HepG2 (cell line): ENCODE data around the gene EPHA4. TPM values are rescaled to one million over a fixed set of nuclear protein-coding genes. Genes with fewer than 3 reads are reported as not detected.

Experiments
- ATAC-seq: fragments of 200-7000 bp; cut with Tn5 transposase; 3 replicates; pipeline ENCODE4 v1.9.1; 2020; ENCODE audit warnings: mild to moderate bottlenecking, moderate library complexity
- BruUV-seq: library from RNA; stranded (reverse); fragments of 400-500 nt; replicated peaks from 2 replicates; lab custom pipeline; 2021; lab: Mats Ljungman, UMichigan
- CTCF ChIA-PET: fragments of 300-600 bp; formaldehyde crosslinking; extraction: SDS; loops from one replicate; lab custom pipeline; 2021; ENCODE audit warnings: low total read pairs, inconsistent platforms, low intra/inter-chr PET ratio; lab: Yijun Ruan, JAX
- POLR2A ChIA-PET: fragments of 350-600 bp; sonication (Branson Sonifier 250); formaldehyde crosslinking; loops from one replicate; lab custom pipeline; 2020; ENCODE audit warnings: antibody characterized with exemption, inconsistent platforms; lab: Yijun Ruan, JAX
- DNase-seq: peaks from one replicate; pipeline ENCODE4 v3.0.0-alpha.2; 2015; ENCODE audit warnings: low spot score
- FAIRE-seq: peaks from 3 replicates; lab custom pipeline; 2011; peaks lifted over from hg19 to GRCh38; lab: Jason Lieb, UNC
- H2AFZ ChIP-seq: one replicate; pipeline ENCODE4 v1.6.1; 2011; ENCODE audit warnings: low read length, inconsistent platforms
- H3K27ac ChIP-seq: fragments of 300-600 bp; 3 replicates; pipeline ENCODE4 v1.8.0; 2011; ENCODE audit warnings: mixed run types, mild to moderate bottlenecking, mixed read lengths, low read length, inconsistent platforms; ENCODE audit not compliant: insufficient read depth; ENCODE audit errors: extremely low read length
- H3K27me3 ChIP-seq, 2 experiments: fragments of 200-600 bp in 1 of 2; 2 replicates in 1 of 2; 3 replicates in 1 of 2; pipeline versions ENCODE4 v1.6.0 to v1.8.0; 2011; ENCODE audit warnings: low read length in 2 of 2, mild to moderate bottlenecking in 2 of 2, moderate library complexity in 2 of 2, inconsistent platforms in 1 of 2; ENCODE audit not compliant: insufficient read depth in 2 of 2, control insufficient read depth in 1 of 2
- H3K36me3 ChIP-seq, 2 experiments: fragments of 200-600 bp in 1 of 2; replicated peaks in 1 of 2; 2 replicates in 1 of 2; 3 replicates in 1 of 2; pipeline versions ENCODE4 v1.5.1 to v1.8.0; 2011; ENCODE audit warnings: low read length in 2 of 2, inconsistent platforms in 1 of 2; ENCODE audit not compliant: insufficient read depth in 2 of 2, control insufficient read depth in 1 of 2
- H3K4me1 ChIP-seq: 2 replicates; pipeline ENCODE4 v1.5.1; 2012; ENCODE audit warnings: low read length, inconsistent platforms; ENCODE audit not compliant: insufficient read depth
- H3K4me2 ChIP-seq: 2 replicates; pipeline ENCODE4 v1.6.0; 2011; ENCODE audit warnings: low read depth, low read length, inconsistent platforms
- H3K4me3 ChIP-seq, 3 experiments: fragments of 200-600 bp in 1 of 3; sonication (generic), shearing (Covaris generic) in 1 of 3; replicated peaks in 1 of 3; 2 replicates each; pipeline ENCODE4 v1.5.1; 2011 to 2016; ENCODE audit warnings: low read length in 3 of 3, inconsistent platforms in 2 of 3, low read depth in 2 of 3, mild to moderate bottlenecking in 2 of 3, control low read depth in 1 of 3, mixed read lengths in 1 of 3; ENCODE audit not compliant: insufficient read depth in 1 of 3
- H3K79me2 ChIP-seq: one replicate; pipeline ENCODE4 v1.6.1; 2011; ENCODE audit warnings: low read length, inconsistent platforms; ENCODE audit not compliant: insufficient read depth
- H3K9ac ChIP-seq: 2 replicates; pipeline ENCODE4 v1.6.0; 2011; ENCODE audit warnings: mild to moderate bottlenecking, low read depth, low read length, inconsistent platforms; ENCODE audit not compliant: insufficient read depth
- H3K9me3 ChIP-seq: 2 replicates; pipeline ENCODE4 v1.5.1; 2012; ENCODE audit warnings: mild to moderate bottlenecking, low read length
- H4K20me1 ChIP-seq: 2 replicates; pipeline ENCODE4 v1.6.0; 2011; ENCODE audit warnings: inconsistent platforms, mild to moderate bottlenecking, low read length, moderate library complexity; ENCODE audit not compliant: insufficient read depth
- ARNT2 ChIP-seq: sonication (generic); formaldehyde crosslinking; IDR thresholded peaks from 2 replicates; pipeline ENCODE4 v1.8.0; 2022; ENCODE audit warnings: mild to moderate bottlenecking, low read depth, missing genetic modification reagents, moderate library complexity
- GPN1 ChIP-seq: sonication (generic); formaldehyde crosslinking; IDR thresholded peaks from 2 replicates; pipeline ENCODE4 v1.5.1; 2020; ENCODE audit warnings: missing genetic modification reagents, borderline replicate concordance
- MLXIP ChIP-seq: sonication (generic); formaldehyde crosslinking; IDR thresholded peaks from 2 replicates; pipeline ENCODE4 v1.9.0; 2021; ENCODE audit warnings: missing genetic modification reagents, borderline replicate concordance
- NKX3-1 ChIP-seq: sonication (generic); formaldehyde crosslinking; IDR thresholded peaks from 2 replicates; pipeline ENCODE4 v1.5.0; 2020; ENCODE audit warnings: missing genetic modification reagents
- TOPORS ChIP-seq: sonication (generic); formaldehyde crosslinking; IDR thresholded peaks from 2 replicates; pipeline ENCODE4 v1.8.0; 2023; ENCODE audit warnings: mild to moderate bottlenecking, missing genetic modification reagents
- ZNF230 ChIP-seq: sonication (generic); formaldehyde crosslinking; IDR thresholded peaks from 2 replicates; pipeline ENCODE4 v1.4.0; 2020; ENCODE audit warnings: mild to moderate bottlenecking, missing genetic modification reagents
- ZNF691 ChIP-seq: sonication (generic); formaldehyde crosslinking; IDR thresholded peaks from 2 replicates; pipeline ENCODE4 v1.4.0; 2020; ENCODE audit warnings: missing genetic modification reagents, low read depth, mild to moderate bottlenecking, borderline replicate concordance
- WGBS: methylation state at CpG from one replicate; pipeline ENCODE4 v1.1.6; 2017; ENCODE audit warnings: low lambda C conversion rate; 5-methylcytosine and 5-hydroxymethylcytosine counted together
- in situ Hi-C: cut with HindIII; loops from 2 replicates; pipeline ENCODE4 v1.10.0; 2017; ENCODE audit warnings: low pct_unique_long_range_greater_than_20kb; ENCODE audit not compliant: extremely low pct_ligation_motif_present
- intact Hi-C: fragments of 100-400 bp; cut with micrococcal nuclease; formaldehyde crosslinking; loops from one replicate; pipeline ENCODE4 v1.10.0; 2022; ENCODE audit not compliant: unreplicated experiment
- polyA plus RNA-seq, 8 experiments: library from polyadenylated mRNA; depleted of rRNA in 3 of 8; stranded (reverse) in 7 of 8; unstranded in 1 of 8; fragments of >200 nt; fragmentation: Illumina TruSeq in 4 of 8; extraction: Trizol in 4 of 8; gene quantifications; 2 replicates each; pipeline versions ENCODE4 v1.2.1 to v1.2.3, GENCODE V29; 2011 to 2016; ENCODE audit warnings: low read depth in 4 of 8, missing spikeins in 1 of 8, mixed read lengths in 1 of 8; ENCODE audit not compliant: insufficient read depth in 1 of 8
- total RNA-seq, 5 experiments: library from RNA; depleted of rRNA; stranded (reverse); fragments of >200 nt; fragmentation: Illumina TruSeq; extraction: Trizol; gene quantifications; 2 replicates each; pipeline ENCODE4 v1.2.3, GENCODE V29; 2016; ENCODE audit warnings: low read depth in 1 of 5
- TF ChIP-seq, protein P1 (sequence below): IDR thresholded peaks from 2 replicates; pipeline ENCODE4 v1.4.0; 2020; ENCODE audit warnings: mild to moderate bottlenecking, missing genetic modification reagents

EPHA4 gene
- total and polyA plus RNA-seq, 2 of the 13 experiments (the other 11 are each of a cell fraction or from before 2014, with no cell fraction given): not detected

DNA sequence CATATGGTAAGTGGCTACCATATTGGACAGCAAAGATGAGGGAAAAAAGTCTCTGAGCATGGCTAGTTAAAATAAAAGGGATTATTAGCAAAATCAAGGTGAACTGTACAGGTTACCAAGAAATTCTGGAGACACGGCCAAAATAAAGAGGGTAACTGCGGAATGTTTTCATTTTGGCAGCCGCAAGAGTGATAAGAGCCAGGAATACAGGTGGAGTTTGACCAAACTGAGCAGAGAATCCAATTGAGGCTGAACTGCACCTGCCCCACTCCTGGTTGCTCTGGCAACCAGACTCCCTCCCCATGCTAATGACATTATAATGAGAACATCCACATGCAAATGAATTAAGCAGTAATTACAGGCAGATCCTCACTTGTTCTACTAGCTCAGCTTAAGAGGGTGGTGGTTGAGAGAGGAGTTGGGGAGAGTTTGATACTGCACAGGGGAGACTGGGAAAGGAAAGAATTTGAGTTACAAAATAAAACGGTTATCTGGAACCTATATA, 18.8 kb upstream of the EPHA4 start:
- FAIRE-seq (no peak), ATAC-seq (no peak)
- Histone ChIP-seq H3K36me3 (no peaks in the 10 kb centered on the region), H3K4me2 (no peak overlapping the region), H4K20me1 (no peaks in the 10 kb centered on the region), H3K27me3 (no peaks in the 10 kb centered on the region), H3K9ac (no peak overlapping the region), H3K27ac (no peak overlapping the region), H3K9me3 (no peaks in the 10 kb centered on the region)
- POLR2A ChIA-PET: no interaction called here
- BruUV-seq: no TSS peak
- intact Hi-C loops: no loop called here
- no peak for TF ChIP-seq GPN1 (CRISPR knock-in tag)
- no peak for TF ChIP-seq ARNT2 (CRISPR knock-in tag)
- no peak for TF ChIP-seq TOPORS
- TF ChIP-seq MLXIP: no peak
- TF ChIP-seq ZNF691: no peak
- no peak for TF ChIP-seq ZNF230
- TF ChIP-seq, protein P1, sequence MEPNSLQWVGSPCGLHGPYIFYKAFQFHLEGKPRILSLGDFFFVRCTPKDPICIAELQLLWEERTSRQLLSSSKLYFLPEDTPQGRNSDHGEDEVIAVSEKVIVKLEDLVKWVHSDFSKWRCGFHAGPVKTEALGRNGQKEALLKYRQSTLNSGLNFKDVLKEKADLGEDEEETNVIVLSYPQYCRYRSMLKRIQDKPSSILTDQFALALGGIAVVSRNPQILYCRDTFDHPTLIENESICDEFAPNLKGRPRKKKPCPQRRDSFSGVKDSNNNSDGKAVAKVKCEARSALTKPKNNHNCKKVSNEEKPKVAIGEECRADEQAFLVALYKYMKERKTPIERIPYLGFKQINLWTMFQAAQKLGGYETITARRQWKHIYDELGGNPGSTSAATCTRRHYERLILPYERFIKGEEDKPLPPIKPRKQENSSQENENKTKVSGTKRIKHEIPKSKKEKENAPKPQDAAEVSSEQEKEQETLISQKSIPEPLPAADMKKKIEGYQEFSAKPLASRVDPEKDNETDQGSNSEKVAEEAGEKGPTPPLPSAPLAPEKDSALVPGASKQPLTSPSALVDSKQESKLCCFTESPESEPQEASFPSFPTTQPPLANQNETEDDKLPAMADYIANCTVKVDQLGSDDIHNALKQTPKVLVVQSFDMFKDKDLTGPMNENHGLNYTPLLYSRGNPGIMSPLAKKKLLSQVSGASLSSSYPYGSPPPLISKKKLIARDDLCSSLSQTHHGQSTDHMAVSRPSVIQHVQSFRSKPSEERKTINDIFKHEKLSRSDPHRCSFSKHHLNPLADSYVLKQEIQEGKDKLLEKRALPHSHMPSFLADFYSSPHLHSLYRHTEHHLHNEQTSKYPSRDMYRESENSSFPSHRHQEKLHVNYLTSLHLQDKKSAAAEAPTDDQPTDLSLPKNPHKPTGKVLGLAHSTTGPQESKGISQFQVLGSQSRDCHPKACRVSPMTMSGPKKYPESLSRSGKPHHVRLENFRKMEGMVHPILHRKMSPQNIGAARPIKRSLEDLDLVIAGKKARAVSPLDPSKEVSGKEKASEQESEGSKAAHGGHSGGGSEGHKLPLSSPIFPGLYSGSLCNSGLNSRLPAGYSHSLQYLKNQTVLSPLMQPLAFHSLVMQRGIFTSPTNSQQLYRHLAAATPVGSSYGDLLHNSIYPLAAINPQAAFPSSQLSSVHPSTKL (CRISPR knock-in tag): no peak
- TF ChIP-seq NKX3-1 (CRISPR knock-in tag): no peak
- TF ChIP-seq, all 625 proteins: peak for 0
- Histone ChIP-seq H2AFZ (no peak overlapping the region), H3K4me3 (no peak overlapping the region), H3K79me2 (no peaks in the 10 kb centered on the region), H3K4me1 (no peaks in the 10 kb centered on the region)
- CTCF ChIA-PET: no interaction called here
- DNase-seq: no peak
- in situ Hi-C loops: no loop called here
- WGBS: 20% methylated on average over 4 of the region's 4 CpGs
